ENCODE results near the gene SV2A.
"Not testable (repeated sequence)": the region's sequence is repeated elsewhere in the genome, so short reads cannot be mapped to it uniquely, and the experiment has no call there.

The SV2A gene

GRCh38 chr1:149917571-149918144 is at the start of gene SV2A:
SV2A (minus strand) TSS chr1:149917844; CDS start chr1:149913840, 4,004 bp downstream.
- no peak for DNase-seq (ENCODE audit: low read depth in 2 of 2)

- no peak for DNase-seq (ENCODE audit: low read depth in 2 of 2)
Measured at GRCh38 chr1:149967041-149967440, 49.4 kb upstream of the SV2A start.

- DNase-seq (ENCODE audit: low read depth in 2 of 2): no peak
Measured at GRCh38 chr1:149966405-149966804, 48.8 kb upstream of the SV2A start.

- DNase-seq (ENCODE audit: low read depth in 2 of 2): no peak
Measured at GRCh38 chr1:149965440-149965839, 47.8 kb upstream of the SV2A start.

GRCh38 chr1:149963358-149963757 is 45.7 kb upstream of the SV2A start:
- DNase-seq (ENCODE audit: low read depth in 2 of 2): no peak

- no peak for DNase-seq (ENCODE audit: low read depth in 2 of 2)
Measured at GRCh38 chr1:149962736-149963135, 45.1 kb upstream of the SV2A start.

GRCh38 chr1:149962039-149962647 is 44.5 kb upstream of the SV2A start:
- DNase-seq (ENCODE audit: low read depth in 2 of 2): peak in 1 of 2 donors; percentile 13

- not testable (repeated sequence) for DNase-seq (ENCODE audit: low read depth in 2 of 2)
Measured at GRCh38 chr1:149957548-149957947, 39.9 kb upstream of the SV2A start.

- DNase-seq (ENCODE audit: low read depth in 2 of 2): no peak
Measured at GRCh38 chr1:149949911-149950310, 32.3 kb upstream of the SV2A start.

GRCh38 chr1:149945206-149945605 is 27.6 kb upstream of the SV2A start:
- no peak for DNase-seq (ENCODE audit: low read depth in 2 of 2)

- no peak for DNase-seq (ENCODE audit: low read depth in 2 of 2)
Measured at GRCh38 chr1:149942885-149943284, 25.2 kb upstream of the SV2A start.

- DNase-seq (ENCODE audit: low read depth in 2 of 2): no peak
Measured at GRCh38 chr1:149942207-149942606, 24.6 kb upstream of the SV2A start.

- no peak for DNase-seq (ENCODE audit: low read depth in 2 of 2)
Measured at GRCh38 chr1:149940427-149940826, 22.8 kb upstream of the SV2A start.

- DNase-seq (ENCODE audit: low read depth in 2 of 2): not testable (repeated sequence)
Measured at GRCh38 chr1:149938668-149939003, 21.0 kb upstream of the SV2A start.

GRCh38 chr1:149937759-149938158 is 20.1 kb upstream of the SV2A start:
- DNase-seq (ENCODE audit: low read depth in 2 of 2): no peak

GRCh38 chr1:149936992-149937705 is 19.5 kb upstream of the SV2A start:
- no peak for DNase-seq (ENCODE audit: low read depth in 2 of 2)

GRCh38 chr1:149936170-149936991 is 18.7 kb upstream of the SV2A start, which contains the start of gene MTMR11:
MTMR11 (minus strand) TSS chr1:149936879; CDS start chr1:149936647, 232 bp downstream.
- DNase-seq (ENCODE audit: low read depth in 2 of 2): no peak

GRCh38 chr1:149934356-149934755 is 16.7 kb upstream of the SV2A start:
- DNase-seq (ENCODE audit: low read depth in 2 of 2): no peak

GRCh38 chr1:149933208-149933607 is 15.6 kb upstream of the SV2A start:
- no peak for DNase-seq (ENCODE audit: low read depth in 2 of 2)

GRCh38 chr1:149932474-149932873 is 14.8 kb upstream of the SV2A start:
- DNase-seq (ENCODE audit: low read depth in 2 of 2): no peak

- no peak for DNase-seq (ENCODE audit: low read depth in 2 of 2)
Measured at GRCh38 chr1:149931212-149931790, 13.7 kb upstream of the SV2A start.

GRCh38 chr1:149929856-149930255 is 12.2 kb upstream of the SV2A start:
- DNase-seq (ENCODE audit: low read depth in 2 of 2): no peak
